Measurements from ENCODE around the gene ANKRD17.

DNA sequence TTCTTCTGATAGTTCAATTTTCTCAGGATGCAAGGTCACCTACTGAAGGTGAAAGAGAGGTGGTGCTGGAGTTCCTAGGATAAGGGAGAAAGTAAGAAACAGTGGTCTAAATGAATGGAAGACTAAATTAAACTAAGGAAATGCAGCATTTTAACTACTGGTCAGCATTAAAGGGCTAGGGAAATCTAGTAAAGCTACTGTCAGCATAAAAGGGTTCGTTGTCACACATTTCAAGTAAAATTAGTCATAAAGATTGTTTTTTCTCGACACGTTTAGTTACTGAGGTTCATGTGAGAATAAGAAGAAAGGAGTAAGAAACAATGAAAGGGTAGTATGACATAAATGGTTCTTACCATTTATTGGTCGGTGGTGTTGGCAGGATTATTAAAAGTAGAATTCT, 149.1 kb downstream of the ANKRD17 start:
- TF ChIP-seq, protein P1, sequence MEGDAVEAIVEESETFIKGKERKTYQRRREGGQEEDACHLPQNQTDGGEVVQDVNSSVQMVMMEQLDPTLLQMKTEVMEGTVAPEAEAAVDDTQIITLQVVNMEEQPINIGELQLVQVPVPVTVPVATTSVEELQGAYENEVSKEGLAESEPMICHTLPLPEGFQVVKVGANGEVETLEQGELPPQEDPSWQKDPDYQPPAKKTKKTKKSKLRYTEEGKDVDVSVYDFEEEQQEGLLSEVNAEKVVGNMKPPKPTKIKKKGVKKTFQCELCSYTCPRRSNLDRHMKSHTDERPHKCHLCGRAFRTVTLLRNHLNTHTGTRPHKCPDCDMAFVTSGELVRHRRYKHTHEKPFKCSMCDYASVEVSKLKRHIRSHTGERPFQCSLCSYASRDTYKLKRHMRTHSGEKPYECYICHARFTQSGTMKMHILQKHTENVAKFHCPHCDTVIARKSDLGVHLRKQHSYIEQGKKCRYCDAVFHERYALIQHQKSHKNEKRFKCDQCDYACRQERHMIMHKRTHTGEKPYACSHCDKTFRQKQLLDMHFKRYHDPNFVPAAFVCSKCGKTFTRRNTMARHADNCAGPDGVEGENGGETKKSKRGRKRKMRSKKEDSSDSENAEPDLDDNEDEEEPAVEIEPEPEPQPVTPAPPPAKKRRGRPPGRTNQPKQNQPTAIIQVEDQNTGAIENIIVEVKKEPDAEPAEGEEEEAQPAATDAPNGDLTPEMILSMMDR (IDR thresholded peaks at IDR 0.05; ENCODE audit: insufficient read depth, low read depth, low read length): no peak
- TF ChIP-seq EZH2 (IDR thresholded peaks at IDR 0.05; ENCODE audit: insufficient read depth, low read length): no peak
